Esophagus mucosa (tissue), 1 donor: Measurements from ENCODE around the gene GPHN. TPM values are rescaled to one million over a fixed set of nuclear protein-coding genes. Genes with fewer than 3 reads are reported as not detected.

ENCODE experiments used
- ATAC-seq: fragments of 200-7000 bp; cut with Tn5 transposase; one replicate; pipeline ENCODE4 v1.9.1; 2020
- total RNA-seq: library from RNA; stranded (reverse); gene quantifications from one replicate; pipeline ENCODE4 v1.2.4, GENCODE V29; 2023
- donor health status: DM: yes; HTN: yes; CAD: no.

The GPHN gene
- total RNA-seq, 1 donor from 2014 or later: 18.4 TPM

DNA sequence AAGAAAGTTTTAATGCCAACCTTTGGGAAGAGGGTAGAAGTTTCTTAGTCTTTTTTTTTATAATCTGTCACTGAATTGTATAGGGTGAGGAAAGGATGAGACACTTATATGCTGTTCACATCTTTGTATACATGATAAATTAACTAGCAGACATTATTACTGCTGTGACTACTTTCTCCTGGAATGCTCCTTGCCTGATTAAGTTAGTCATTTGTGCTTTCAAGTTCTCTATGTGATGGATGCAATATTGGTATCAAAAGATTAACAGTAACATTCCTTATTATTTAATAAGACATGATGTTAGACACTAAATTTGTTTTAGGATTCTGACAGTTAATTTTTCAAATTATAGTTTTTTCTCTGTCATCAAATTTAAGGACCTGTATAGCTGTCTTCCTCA lies 457.9 kb downstream of the GPHN start:
- ATAC-seq: no peak

DNA sequence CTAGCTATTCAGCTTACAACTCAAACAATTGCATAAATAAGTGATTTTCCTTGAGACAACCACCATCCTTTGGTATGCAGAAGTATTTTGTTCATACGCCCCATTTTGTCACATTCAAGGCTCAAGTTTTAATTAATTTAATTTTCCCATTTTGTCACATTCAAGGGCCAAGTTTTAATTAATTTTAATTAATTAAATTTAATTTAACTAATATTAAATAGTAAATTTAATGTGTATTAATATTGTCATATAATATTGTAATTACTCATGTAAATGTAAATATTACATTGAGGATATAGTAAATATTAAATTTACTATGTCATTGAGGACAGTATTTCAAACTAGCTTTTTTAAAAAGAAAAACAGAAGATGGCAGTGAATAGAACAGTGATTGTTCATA lies 464.5 kb downstream of the GPHN start:
- ATAC-seq: no peak

- no peak for ATAC-seq
Observed at GRCh38 chr14:66974397-66975025, 466.6 kb downstream of the GPHN start.

- no peak for ATAC-seq
Observed at GRCh38 chr14:66975251-66975650, 467.3 kb downstream of the GPHN start.

GRCh38 chr14:66979101-66979974 lies 471.4 kb downstream of the GPHN start:
- ATAC-seq: no peak

GRCh38 chr14:66982247-66982646 lies 474.3 kb downstream of the GPHN start:
- ATAC-seq: no peak

DNA sequence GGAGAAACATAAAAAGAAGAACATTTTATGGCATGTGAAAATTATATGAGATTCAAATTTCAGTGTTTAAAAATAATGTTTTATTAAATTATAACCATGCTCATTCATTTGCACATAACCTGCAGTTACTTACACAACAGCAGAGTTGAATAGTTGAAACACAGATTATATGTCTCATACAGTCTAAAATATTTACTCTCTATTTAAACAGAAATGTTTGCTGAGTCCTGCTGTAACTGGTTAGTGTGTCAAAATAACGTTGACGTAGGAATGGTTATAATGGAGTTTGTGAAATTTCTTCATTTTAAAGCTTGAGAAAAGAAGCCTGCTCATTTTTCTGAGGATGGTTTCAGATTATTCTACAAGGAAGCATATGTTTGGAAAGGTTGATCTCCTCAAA lies 484.8 kb downstream of the GPHN start:
- ATAC-seq: no peak

DNA sequence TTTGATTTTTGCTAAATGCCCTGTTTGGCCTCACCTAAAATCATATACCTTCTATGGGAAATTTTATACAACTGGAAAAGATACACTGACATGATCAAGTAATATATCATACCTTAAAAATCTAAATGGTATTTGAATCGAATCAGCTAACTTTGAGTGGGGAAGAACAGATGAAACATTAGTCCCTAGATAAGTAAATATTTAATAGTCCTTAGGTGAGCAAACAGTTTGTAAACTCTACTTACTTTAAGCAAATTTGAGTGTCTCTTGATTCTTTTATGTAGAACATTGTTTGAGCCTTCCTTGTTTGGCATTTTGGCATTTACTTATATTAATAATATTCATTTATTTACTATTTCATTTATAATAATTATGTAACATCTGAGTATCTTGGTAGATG lies 485.6 kb downstream of the GPHN start:
- no peak for ATAC-seq

GRCh38 chr14:66998013-66998412 lies 490.1 kb downstream of the GPHN start:
- ATAC-seq: no peak

DNA sequence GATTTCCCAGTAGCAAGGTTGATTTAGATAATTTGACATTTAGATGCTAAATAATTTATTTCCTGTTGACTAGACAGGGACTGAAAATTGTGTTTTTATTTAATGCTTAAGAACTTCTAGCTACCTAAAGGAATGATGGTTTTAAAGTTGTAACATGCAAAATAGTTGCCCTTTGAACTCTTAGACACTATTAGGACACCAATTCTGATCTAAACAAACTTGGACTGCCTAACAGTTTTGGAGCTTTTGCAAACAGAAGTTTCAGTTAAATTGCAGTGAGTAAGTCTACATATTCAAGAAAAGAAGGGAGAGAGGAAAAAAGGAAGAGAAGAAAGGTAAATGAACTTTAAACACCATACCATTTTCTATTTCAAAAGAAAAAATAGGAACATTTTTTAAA lies 492.0 kb downstream of the GPHN start:
- ATAC-seq: no peak

DNA sequence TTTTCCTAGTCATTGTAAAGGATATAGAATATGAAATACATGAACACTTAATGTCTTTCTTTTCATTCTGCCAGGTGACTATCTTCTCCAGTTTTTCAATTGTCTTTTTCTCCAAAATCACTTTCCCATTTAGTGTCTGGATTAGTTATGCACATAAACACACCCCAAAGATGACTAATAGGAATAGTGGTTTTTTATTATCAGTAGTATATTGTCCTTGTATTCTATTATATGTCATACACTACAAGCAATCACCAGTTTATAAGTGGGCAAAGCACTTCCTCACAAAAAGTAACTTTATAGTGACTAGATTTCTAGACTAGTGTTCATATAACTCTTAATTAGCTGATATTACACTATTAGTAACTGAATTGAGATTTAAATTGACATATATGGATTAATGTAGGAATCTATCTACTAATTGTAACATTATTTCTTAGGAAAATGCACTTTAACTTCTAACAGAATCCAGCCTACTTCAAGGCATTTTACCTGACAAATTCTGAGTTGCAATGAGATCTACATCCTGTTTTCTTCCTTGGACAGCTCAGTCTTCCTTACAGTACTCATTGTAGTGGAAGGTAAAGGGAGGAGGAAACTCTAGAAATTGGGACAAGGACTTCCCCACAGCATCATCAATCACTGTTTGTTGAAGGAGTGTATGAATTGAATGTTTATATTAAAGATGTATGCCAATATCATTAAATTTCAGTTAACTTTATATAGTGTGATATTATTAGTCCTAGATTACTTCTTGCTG lies 495.2 kb downstream of the GPHN start:
- ATAC-seq: no peak

GRCh38 chr14:67004521-67004920 lies 496.6 kb downstream of the GPHN start:
- no peak for ATAC-seq

GRCh38 chr14:67010602-67011001 lies 502.7 kb downstream of the GPHN start:
- ATAC-seq: no peak

GRCh38 chr14:67016856-67017255 lies 508.9 kb downstream of the GPHN start:
- no peak for ATAC-seq

GRCh38 chr14:67018720-67019119 lies 510.8 kb downstream of the GPHN start:
- no peak for ATAC-seq

- ATAC-seq: no peak
Observed at GRCh38 chr14:67019796-67020195, 511.8 kb downstream of the GPHN start.

- no peak for ATAC-seq
Observed at GRCh38 chr14:67031920-67032774, 524.2 kb downstream of the GPHN start.

GRCh38 chr14:67045440-67045839 lies 537.5 kb downstream of the GPHN start:
- ATAC-seq: no peak

- no peak for ATAC-seq
Observed at GRCh38 chr14:67050896-67051295, 542.9 kb downstream of the GPHN start.

DNA sequence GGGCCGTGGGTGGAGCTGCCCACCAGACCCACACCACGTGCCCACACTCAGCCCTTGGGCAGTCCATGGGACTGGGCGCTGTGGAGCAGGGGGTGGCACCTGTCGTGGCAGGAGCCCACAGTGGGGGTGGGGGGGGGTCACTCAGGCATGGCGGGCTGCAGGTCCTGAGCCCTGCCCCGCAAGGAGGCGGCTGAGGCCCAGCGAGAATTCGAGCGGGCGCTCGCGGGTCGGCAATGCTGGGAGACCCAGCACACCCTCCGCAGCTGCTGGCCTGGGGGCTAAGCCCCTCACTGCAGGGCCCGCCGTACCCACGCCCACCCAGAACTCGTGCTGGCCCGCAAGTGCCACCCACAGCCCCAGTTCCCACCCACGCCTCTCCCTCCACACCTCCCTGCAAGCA lies 548.7 kb downstream of the GPHN start:
- ATAC-seq: no peak

DNA sequence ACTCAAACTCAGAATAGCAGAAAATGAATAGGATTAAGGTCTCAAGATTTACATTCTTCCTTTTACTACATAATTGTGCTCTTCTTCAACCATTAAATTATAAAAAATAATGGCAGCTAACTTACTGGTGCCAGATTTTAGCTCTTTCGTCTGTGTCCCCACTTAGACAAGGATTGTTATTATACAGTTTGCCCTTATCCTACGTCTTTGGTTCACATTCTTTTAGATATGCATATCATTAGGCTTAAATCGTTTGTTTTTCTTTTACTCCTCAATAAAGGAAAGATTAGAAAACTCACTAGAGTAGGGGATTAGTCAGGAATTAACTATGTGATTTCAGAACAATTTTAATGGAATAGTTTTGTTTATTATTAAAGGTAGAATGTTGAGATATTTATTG lies 551.6 kb downstream of the GPHN start:
- no peak for ATAC-seq

DNA sequence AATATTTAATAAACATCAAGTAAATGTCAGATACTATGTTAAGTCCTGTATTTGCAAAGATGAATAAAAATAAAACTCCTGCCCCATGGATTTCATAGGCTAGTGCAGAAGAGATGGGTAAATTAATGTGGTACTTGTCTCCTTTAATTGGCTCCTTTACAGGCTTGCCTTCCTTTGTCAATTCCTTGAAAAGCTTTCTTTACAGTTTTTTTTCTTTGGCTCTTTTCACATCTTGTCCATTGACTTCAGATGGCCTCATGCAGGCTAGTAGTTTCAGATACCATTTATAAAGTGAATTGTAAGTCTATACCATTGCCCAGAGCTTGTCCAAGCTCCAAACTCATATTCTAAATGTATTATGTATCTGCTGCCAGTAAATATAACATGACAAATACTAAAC lies 552.6 kb downstream of the GPHN start:
- no peak for ATAC-seq
